Measurements from ENCODE around the gene MYO18A. TPM values are rescaled to one million over a fixed set of nuclear protein-coding genes. Genes with fewer than 3 reads are reported as not detected.

Gene MYO18A
- total RNA-seq, 1 donor from 2014 or later = 11.6 TPM

- Histone ChIP-seq H3K27ac (no peak overlapping the region), H3K9ac (no peak overlapping the region), H3K79me2 (ENCODE audit: low read depth) (peaks cover 12% of the 10 kb centered on the region), H3K36me3 (no peaks in the 10 kb centered on the region), H3K27me3 (no peaks in the 10 kb centered on the region), H2AFZ (replicated peaks) (no peak overlapping the region), H3F3A (ENCODE audit: low read depth) (no peaks in the 10 kb centered on the region), H3K4me3 (no peak overlapping the region), H3K9me3 (ENCODE audit: low read depth) (no peaks in the 10 kb centered on the region), H3K4me1 (peaks cover 10% of the 10 kb centered on the region), H4K20me1 (ENCODE audit: low read depth) (peaks cover 32% of the 10 kb centered on the region), H3K4me2 (peak overlapping the region; percentile 11)
- Mint-ChIP-seq H3K27ac (no peak overlapping the region), H3K4me1 (peaks cover 12% of the 10 kb centered on the region), H3K4me3 (no peak overlapping the region), H3K27me3 (ENCODE audit: insufficient read depth, low read depth) (no peaks in the 10 kb centered on the region), H3K36me3 (peaks cover 16% of the 10 kb centered on the region), H3K9me3 (no peaks in the 10 kb centered on the region)
- TF ChIP-seq EZH2phosphoT487 (IDR thresholded peaks at IDR 0.05) (no peak), EZH2 (IDR thresholded peaks at IDR 0.05) (no peak)
- TF ChIP-seq, protein P1, sequence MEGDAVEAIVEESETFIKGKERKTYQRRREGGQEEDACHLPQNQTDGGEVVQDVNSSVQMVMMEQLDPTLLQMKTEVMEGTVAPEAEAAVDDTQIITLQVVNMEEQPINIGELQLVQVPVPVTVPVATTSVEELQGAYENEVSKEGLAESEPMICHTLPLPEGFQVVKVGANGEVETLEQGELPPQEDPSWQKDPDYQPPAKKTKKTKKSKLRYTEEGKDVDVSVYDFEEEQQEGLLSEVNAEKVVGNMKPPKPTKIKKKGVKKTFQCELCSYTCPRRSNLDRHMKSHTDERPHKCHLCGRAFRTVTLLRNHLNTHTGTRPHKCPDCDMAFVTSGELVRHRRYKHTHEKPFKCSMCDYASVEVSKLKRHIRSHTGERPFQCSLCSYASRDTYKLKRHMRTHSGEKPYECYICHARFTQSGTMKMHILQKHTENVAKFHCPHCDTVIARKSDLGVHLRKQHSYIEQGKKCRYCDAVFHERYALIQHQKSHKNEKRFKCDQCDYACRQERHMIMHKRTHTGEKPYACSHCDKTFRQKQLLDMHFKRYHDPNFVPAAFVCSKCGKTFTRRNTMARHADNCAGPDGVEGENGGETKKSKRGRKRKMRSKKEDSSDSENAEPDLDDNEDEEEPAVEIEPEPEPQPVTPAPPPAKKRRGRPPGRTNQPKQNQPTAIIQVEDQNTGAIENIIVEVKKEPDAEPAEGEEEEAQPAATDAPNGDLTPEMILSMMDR (IDR thresholded peaks at IDR 0.05) = no peak
- DNase-seq (ENCODE audit: low spot score) = no peak
Measured at GRCh38 chr17:29168079-29168758, 12.0 kb downstream of the MYO18A start.

DNA sequence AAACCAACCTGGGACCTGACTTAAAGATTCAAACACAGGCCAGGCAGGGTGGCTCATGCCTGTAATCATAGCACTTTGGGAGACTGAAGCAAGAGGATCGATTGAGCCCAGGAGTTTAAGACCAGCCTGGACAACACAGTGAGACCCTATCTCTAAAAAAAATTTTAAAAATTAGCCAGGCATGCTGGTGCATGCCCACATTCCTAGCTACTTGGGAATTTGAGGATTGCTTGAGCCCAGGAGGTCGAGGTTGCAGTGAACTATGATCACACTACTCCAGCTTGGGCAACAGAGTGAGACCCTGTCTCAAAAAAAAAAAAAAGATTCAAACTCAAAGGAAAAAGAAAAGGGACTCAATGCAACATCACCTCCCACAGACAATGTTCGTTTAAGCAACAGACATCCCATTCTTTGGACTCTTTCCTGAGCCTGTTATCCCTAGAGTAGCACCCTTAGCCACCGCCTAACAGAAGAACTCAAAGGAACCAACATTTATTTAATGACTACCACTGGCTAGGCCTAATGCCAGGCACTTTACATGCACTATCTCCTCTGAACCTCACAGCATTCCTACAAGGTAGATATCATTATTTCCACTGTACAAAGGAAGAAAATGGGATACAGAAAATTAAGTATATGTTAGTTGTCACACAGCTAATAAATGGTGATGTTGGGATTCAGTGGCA lies 12.7 kb downstream of the MYO18A start:
- TF ChIP-seq, protein P1 (IDR thresholded peaks at IDR 0.05) = no peak
- no peak for TF ChIP-seq EZH2 (IDR thresholded peaks at IDR 0.05)
- peak overlapping the region; percentile 11 for H3K4me2 ChIP-seq
- no peaks in the 10 kb centered on the region for H3F3A ChIP-seq (ENCODE audit: low read depth)
- no peaks in the 10 kb centered on the region for H3K27me3 ChIP-seq
- Mint-ChIP-seq H3K4me1 (peaks cover 12% of the 10 kb centered on the region), H3K27me3 (ENCODE audit: insufficient read depth, low read depth) (no peaks in the 10 kb centered on the region), H3K27ac (no peak overlapping the region), H3K9me3 (no peaks in the 10 kb centered on the region), H3K36me3 (peaks cover 16% of the 10 kb centered on the region), H3K4me3 (no peak overlapping the region)
- H3K4me1 ChIP-seq = peaks cover 10% of the 10 kb centered on the region
- H2AFZ ChIP-seq (replicated peaks) = no peak overlapping the region
- H3K4me3 ChIP-seq = no peak overlapping the region
- H3K9me3 ChIP-seq (ENCODE audit: low read depth) = no peaks in the 10 kb centered on the region
- H3K36me3 ChIP-seq = no peaks in the 10 kb centered on the region
- H3K79me2 ChIP-seq (ENCODE audit: low read depth) = peaks cover 12% of the 10 kb centered on the region
- no peak overlapping the region for H3K9ac ChIP-seq
- no peak for DNase-seq (ENCODE audit: low spot score)
- H3K27ac ChIP-seq = no peak overlapping the region
- peaks cover 32% of the 10 kb centered on the region for H4K20me1 ChIP-seq (ENCODE audit: low read depth)

GRCh38 chr17:29166507-29166887 lies 13.7 kb downstream of the MYO18A start:
- no peaks in the 10 kb centered on the region for H3F3A ChIP-seq (ENCODE audit: low read depth)
- no peak overlapping the region for H2AFZ ChIP-seq (replicated peaks)
- H3K27ac Mint-ChIP-seq = peak overlapping the region; percentile 57
- DNase-seq (ENCODE audit: low spot score) = no peak
- H3K27me3 ChIP-seq = no peaks in the 10 kb centered on the region
- H3K4me3 Mint-ChIP-seq = no peak overlapping the region
- no peaks in the 10 kb centered on the region for H3K36me3 ChIP-seq
- TF ChIP-seq, protein P1 (IDR thresholded peaks at IDR 0.05) = no peak
- TF ChIP-seq EZH2phosphoT487 (IDR thresholded peaks at IDR 0.05) = no peak
- TF ChIP-seq EZH2 (IDR thresholded peaks at IDR 0.05) = no peak
- H3K4me3 ChIP-seq = no peak overlapping the region
- peaks cover 12% of the 10 kb centered on the region for H3K79me2 ChIP-seq (ENCODE audit: low read depth)
- H3K9ac ChIP-seq = no peak overlapping the region
- no peak overlapping the region for H3K27ac ChIP-seq
- H3K9me3 ChIP-seq (ENCODE audit: low read depth) = no peaks in the 10 kb centered on the region
- peaks cover 10% of the 10 kb centered on the region for H3K4me1 ChIP-seq
- H4K20me1 ChIP-seq (ENCODE audit: low read depth) = peaks cover 26% of the 10 kb centered on the region
- H3K9me3 Mint-ChIP-seq = no peaks in the 10 kb centered on the region
- H3K4me2 ChIP-seq = no peak overlapping the region
- H3K4me1 Mint-ChIP-seq = peaks cover 12% of the 10 kb centered on the region
- H3K27me3 Mint-ChIP-seq (ENCODE audit: insufficient read depth, low read depth) = no peaks in the 10 kb centered on the region
- peaks cover 16% of the 10 kb centered on the region for H3K36me3 Mint-ChIP-seq
